RKO (cell line): ENCODE data around the gene NSD1.
"Not testable (repeated sequence)": the region's sequence is repeated elsewhere in the genome, so short reads cannot be mapped to it uniquely, and the experiment has no call there.

Experiments used
- DNase-seq: peaks from one replicate; pipeline ENCODE4 v3.0.0-alpha.2; 2016; ENCODE audit warnings: low spot score

The NSD1 gene

DNA sequence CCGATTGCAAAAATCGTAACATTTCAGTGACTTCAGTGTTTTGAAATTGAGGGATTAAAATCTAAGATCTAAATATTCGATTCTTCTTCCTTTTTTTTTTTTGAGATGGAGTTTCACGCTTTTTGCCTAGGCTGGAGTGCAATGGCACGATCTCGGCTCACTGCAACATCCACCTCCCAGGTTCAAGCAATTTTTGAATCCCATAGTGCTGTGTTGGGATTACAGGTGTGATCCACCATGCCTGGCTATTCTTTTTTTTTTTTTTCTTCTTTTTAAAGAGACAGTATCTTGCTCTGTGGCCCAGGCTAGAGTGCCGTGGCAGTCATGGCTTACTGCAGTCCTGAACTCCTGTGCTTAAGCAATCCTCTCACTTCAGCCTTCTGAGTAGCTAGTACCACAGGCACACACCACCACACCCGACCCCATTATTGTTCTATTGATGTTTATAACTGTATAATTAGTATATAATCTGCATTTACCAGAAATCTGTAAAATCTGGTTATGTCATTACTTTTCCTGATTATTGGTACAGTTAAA lies 42.7 kb downstream of the NSD1 start:
- no peak for DNase-seq

- DNase-seq, result not testable (repeated sequence)
Observed at GRCh38 chr5:177177847-177178437, 44.4 kb downstream of the NSD1 start.

GRCh38 chr5:177178733-177179304 lies 45.2 kb downstream of the NSD1 start:
- no peak for DNase-seq

DNA sequence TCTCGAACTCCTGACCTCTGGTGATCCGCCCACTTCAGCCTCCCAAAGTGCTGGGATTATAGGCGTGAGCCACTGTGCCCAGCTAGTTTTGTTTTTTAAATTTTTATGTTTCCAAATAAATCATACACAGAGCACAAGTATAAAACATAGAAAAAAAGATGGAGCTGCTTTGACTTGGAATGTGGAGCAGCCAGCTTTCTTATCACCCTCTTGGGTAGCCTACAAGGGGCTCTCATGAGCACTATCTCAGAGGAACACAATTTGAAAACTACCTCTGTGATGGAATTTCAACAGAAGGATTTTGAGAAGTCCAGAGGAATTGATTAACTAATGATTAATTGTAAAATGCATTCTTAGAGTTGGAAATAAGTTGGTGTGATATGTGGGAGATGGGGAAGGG lies 45.9 kb downstream of the NSD1 start:
- DNase-seq, result no peak

- no peak for DNase-seq
Observed at GRCh38 chr5:177183142-177183541, 49.6 kb downstream of the NSD1 start.

DNA sequence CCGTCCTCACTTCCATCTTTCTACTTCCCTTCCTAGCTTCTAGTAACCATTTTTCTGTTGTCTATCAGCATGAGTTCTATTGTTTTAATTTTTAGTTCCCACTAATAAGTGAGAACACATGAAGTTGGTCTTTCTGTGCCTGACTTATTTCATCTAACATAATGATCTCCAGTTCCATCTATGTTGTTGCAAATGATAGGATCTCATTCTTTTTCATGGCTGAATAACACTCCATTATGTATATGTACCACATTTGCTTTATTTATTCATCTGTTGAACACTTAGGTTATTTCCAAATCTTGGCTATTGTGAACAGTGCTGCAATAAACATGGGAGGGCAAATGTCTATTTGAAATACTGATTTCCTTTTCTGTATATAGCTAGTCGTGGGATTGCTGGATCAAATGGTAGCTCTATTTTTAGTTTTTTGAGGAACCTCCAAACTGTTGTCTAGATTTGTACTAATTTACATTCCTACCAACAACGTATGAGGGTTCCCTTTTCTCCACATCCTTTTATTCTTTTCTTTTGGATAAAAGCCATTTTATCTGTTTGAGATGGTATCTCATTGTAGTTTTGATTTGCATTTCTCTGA lies 50.3 kb downstream of the NSD1 start:
- no peak for DNase-seq

GRCh38 chr5:177185993-177186392 lies 52.4 kb downstream of the NSD1 start:
- no peak for DNase-seq

- DNase-seq, result no peak
Observed at GRCh38 chr5:177186645-177187044, 53.1 kb downstream of the NSD1 start.

DNA sequence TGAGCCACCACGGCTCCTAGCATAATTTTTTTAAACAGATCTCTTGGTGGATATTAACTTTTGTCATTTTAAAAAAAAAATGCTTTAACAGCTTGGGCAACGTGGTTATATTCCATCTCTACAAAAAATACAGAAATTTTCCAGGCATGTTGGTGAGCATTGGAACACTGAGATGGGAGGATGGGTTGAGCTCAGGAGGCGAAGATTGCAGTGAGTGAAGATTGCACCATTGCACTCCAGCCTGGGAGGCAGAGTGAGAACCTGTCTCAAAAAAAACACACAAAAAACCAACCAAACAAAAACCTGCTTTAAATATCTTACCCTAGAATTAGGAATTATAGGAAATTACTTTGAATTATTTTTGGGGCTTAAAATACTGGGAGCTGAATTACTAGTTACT lies 55.2 kb downstream of the NSD1 start:
- no peak for DNase-seq

GRCh38 chr5:177189416-177189815 lies 55.8 kb downstream of the NSD1 start:
- DNase-seq, result no peak

- no peak for DNase-seq
Observed at GRCh38 chr5:177189965-177190364, 56.4 kb downstream of the NSD1 start.

- DNase-seq, result peak; percentile 49
Observed at GRCh38 chr5:177194268-177194667, 60.7 kb downstream of the NSD1 start.

- no peak for DNase-seq
Observed at GRCh38 chr5:177195307-177195952, 61.9 kb downstream of the NSD1 start.

- no peak for DNase-seq
Observed at GRCh38 chr5:177198738-177199137, 65.2 kb downstream of the NSD1 start.

DNA sequence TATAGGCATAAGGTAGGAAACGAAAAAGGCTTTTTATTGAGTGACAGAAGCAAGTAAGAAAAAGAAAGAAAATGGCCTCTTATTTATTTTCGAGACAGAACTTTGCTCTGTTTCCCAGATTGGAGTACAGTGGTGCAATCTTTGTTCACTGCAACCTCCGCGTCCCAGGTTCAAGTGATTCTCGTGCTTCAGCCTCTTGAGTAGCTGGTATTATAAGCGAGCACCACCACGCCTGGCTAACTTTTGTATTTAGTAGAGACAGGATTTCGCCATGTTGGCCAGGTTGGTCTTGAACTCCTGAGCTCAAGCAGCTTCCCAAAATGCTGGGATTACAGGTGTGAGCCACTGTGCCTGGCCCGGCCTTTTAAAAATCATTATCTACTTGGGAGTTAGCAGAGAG lies 70.7 kb downstream of the NSD1 start:
- DNase-seq, result no peak

DNA sequence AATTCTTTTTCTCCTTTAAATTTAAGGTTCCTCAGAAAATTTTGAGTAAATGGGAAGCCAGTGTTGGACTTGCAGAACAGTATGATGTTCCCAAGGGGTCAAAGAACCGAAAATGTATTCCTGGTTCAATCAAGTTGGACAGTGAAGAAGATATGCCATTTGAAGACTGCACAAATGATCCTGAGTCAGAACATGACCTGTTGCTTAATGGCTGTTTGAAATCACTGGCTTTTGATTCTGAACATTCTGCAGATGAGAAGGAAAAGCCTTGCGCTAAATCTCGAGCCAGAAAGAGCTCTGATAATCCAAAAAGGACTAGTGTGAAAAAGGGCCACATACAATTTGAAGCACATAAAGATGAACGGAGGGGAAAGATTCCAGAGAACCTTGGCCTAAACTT lies 76.0 kb downstream of the NSD1 start:
- no peak for DNase-seq

GRCh38 chr5:177212242-177212641 lies 78.7 kb downstream of the NSD1 start:
- no peak for DNase-seq

DNA sequence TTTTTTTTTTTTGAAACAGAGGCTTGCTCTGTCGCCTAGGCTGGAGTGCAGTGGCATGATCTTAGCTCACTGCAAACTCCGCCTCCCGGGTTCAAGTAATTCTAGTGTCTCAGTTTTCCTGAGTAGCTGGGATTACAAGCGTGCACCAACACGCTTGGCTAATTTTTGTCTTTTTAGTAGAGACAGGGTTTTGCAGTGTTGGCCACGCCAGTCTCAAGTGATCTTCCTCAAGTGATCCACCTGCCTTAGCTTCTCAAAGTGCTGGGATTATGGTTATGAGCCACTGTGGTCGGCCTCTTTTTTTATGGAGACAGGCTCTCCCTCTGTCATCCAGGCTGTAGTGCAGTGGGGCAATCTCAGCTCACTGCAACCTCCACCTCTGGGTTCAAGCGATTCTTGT lies 87.0 kb downstream of the NSD1 start:
- no peak for DNase-seq

DNA sequence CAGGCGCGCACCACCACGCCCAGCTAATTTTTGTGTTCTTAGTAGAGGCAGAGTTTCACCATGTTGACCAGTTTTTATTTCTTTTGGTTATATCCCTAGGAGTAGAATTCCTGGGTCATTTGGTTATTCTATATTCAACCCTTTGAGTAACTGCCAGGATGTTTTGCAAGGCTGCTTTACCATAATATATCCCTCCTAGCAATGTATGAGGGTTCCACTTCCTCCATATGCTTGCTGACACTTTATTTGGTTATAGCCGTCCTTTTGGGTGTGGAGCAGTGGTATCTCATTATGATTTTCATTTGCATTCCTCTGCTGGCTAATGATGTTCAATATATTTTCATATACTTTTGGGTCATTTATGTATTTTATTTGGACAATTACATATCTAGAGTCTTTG lies 88.7 kb downstream of the NSD1 start:
- no peak for DNase-seq

DNA sequence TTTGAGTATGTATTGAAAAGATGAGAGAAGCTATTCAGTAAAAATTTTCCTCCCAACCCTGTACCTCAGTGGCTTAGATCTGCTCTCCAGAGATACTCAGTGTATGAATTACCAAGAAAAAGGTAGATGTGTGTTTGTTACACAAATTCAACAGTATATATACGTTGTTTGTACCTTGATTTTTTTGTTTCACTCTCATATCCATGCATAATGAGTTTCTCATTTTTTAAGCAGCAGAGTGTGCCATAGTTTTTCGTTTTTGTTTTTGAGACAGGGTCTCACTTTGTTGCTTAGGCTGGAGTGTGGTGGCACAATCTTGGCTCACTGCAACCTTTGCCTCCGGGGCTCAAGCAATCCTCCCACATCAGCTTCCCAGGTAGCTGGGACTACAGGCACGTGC lies 92.2 kb downstream of the NSD1 start:
- DNase-seq, result no peak

GRCh38 chr5:177226860-177227259 lies 93.3 kb downstream of the NSD1 start:
- DNase-seq, result no peak

- no peak for DNase-seq
Observed at GRCh38 chr5:177228751-177229150, 95.2 kb downstream of the NSD1 start.

DNA sequence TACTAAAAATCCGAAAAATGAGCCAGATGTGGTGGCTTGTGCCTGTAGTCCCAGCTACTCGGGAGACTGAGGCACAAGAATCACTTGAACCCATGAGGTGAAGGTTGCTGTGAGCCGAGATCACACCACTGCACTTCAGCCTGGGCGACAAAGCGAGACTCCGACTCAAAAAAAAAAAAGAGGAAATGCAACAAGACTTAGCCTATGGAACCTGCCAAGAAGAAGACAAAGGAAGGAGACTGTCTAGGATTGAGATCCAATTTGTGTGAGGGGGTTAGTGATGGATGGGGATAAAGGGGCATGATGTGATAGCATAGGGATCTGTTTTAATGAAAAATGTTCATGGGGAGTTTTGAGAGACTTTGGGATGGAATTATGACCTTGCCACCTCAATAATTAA lies 97.1 kb downstream of the NSD1 start:
- DNase-seq, result no peak
